Endothelial cell (in vitro differentiated cells): ENCODE measurements around the gene CPB1. TPM values are rescaled to one million over a fixed set of nuclear protein-coding genes. Genes with fewer than 3 reads are reported as not detected.

ENCODE experiments used
- DNase-seq: peaks from one replicate; pipeline ENCODE4 v3.0.0; 2021; ENCODE audit warnings: low spot score
- H3K27ac Mint-ChIP-seq: one replicate; pipeline ENCODE4 v1.8.0; 2021; ENCODE audit warnings: mixed read lengths, inconsistent platforms; ENCODE audit not compliant: unreplicated experiment
- H3K27me3 Mint-ChIP-seq: one replicate; pipeline ENCODE4 v1.8.0; 2021; ENCODE audit warnings: mild to moderate bottlenecking, moderate library complexity, mixed read lengths, inconsistent platforms; ENCODE audit not compliant: unreplicated experiment
- H3K36me3 Mint-ChIP-seq: one replicate; pipeline ENCODE4 v1.8.0; 2021; ENCODE audit warnings: mild to moderate bottlenecking, low read depth, mixed read lengths, inconsistent platforms; ENCODE audit not compliant: unreplicated experiment
- H3K4me1 Mint-ChIP-seq: one replicate; pipeline ENCODE4 v1.8.0; 2021; ENCODE audit warnings: mild to moderate bottlenecking, mixed read lengths, inconsistent platforms; ENCODE audit not compliant: unreplicated experiment
- H3K4me3 Mint-ChIP-seq: one replicate; pipeline ENCODE4 v1.8.0; 2021; ENCODE audit warnings: mild to moderate bottlenecking, mixed read lengths, inconsistent platforms; ENCODE audit not compliant: unreplicated experiment
- H3K9me3 Mint-ChIP-seq: one replicate; pipeline ENCODE4 v1.8.0; 2021; ENCODE audit warnings: mixed read lengths, inconsistent platforms; ENCODE audit not compliant: unreplicated experiment
- CTCF ChIP-seq: fragments of 200-600 bp; sonication (generic); IDR thresholded peaks from one replicate; pipeline ENCODE4 v1.5.0; 2021; ENCODE audit warnings: antibody characterized with exemption; ENCODE audit not compliant: unreplicated experiment
- total RNA-seq: library from RNA; stranded (reverse); fragmentation: NEBNext Ultra II Directional; extraction: Animal tissue kit (Norgen Biotek cat#: 25700); gene quantifications from one replicate; pipeline ENCODE4 v1.2.1, GENCODE V29; 2021; ENCODE audit not compliant: unreplicated experiment

The CPB1 gene
- total RNA-seq, 1 donor from 2014 or later = 37.2 TPM

- TF ChIP-seq CTCF = no peak
- Mint-ChIP-seq H3K27ac (no peak overlapping the region), H3K9me3 (no peaks in the 10 kb centered on the region), H3K4me1 (no peaks in the 10 kb centered on the region), H3K36me3 (no peaks in the 10 kb centered on the region), H3K27me3 (no peaks in the 10 kb centered on the region), H3K4me3 (no peak overlapping the region)
- no peak for DNase-seq
Observed at GRCh38 chr3:148863814-148864213, 36.2 kb downstream of the CPB1 start.

- Mint-ChIP-seq H3K4me1 (no peaks in the 10 kb centered on the region), H3K36me3 (no peaks in the 10 kb centered on the region), H3K4me3 (no peak within 1 kb of the TSS), H3K27ac (no peak within 1 kb of the TSS), H3K9me3 (no peaks in the 10 kb centered on the region), H3K27me3 (peaks cover 2% of the 10 kb centered on the region)
- no peak for TF ChIP-seq CTCF
- DNase-seq = no peak
Observed at GRCh38 chr3:148865049-148865448, 37.4 kb downstream of the CPB1 start, which contains the start of gene CPA3. TSS of gene CPA3 (plus strand) at chr3:148865296. CDS start at chr3:148865308, 12 bp downstream.

- no peaks in the 10 kb centered on the region for H3K4me1 Mint-ChIP-seq
- no peak overlapping the region for H3K27ac Mint-ChIP-seq
- no peaks in the 10 kb centered on the region for H3K36me3 Mint-ChIP-seq
- no peak overlapping the region for H3K4me3 Mint-ChIP-seq
- H3K9me3 Mint-ChIP-seq = no peaks in the 10 kb centered on the region
- TF ChIP-seq CTCF = no peak
- no peak for DNase-seq
- peaks cover 2% of the 10 kb centered on the region for H3K27me3 Mint-ChIP-seq
Observed at GRCh38 chr3:148866261-148866660, 38.6 kb downstream of the CPB1 start.

GRCh38 chr3:148873270-148873927 lies 45.8 kb downstream of the CPB1 start:
- no peaks in the 10 kb centered on the region for H3K4me1 Mint-ChIP-seq
- no peak for DNase-seq
- no peaks in the 10 kb centered on the region for H3K9me3 Mint-ChIP-seq
- H3K27me3 Mint-ChIP-seq = peaks cover 2% of the 10 kb centered on the region
- no peak overlapping the region for H3K27ac Mint-ChIP-seq
- no peak overlapping the region for H3K4me3 Mint-ChIP-seq
- no peaks in the 10 kb centered on the region for H3K36me3 Mint-ChIP-seq
- TF ChIP-seq CTCF = no peak

- no peaks in the 10 kb centered on the region for H3K36me3 Mint-ChIP-seq
- H3K27me3 Mint-ChIP-seq = peaks cover 2% of the 10 kb centered on the region
- H3K27ac Mint-ChIP-seq = no peak overlapping the region
- no peak for TF ChIP-seq CTCF
- H3K4me3 Mint-ChIP-seq = no peak overlapping the region
- DNase-seq = no peak
- H3K4me1 Mint-ChIP-seq = peaks cover under 1% of the 10 kb centered on the region
- no peaks in the 10 kb centered on the region for H3K9me3 Mint-ChIP-seq
Observed at GRCh38 chr3:148873977-148874376, 46.4 kb downstream of the CPB1 start.
